OCI-LY1 (cell line): ENCODE results near the gene BHLHE23.

ENCODE experiments used
- H2AFZ ChIP-seq: fragments of 200-600 bp; sonication (generic), shearing (Covaris generic); 2 replicates; pipeline ENCODE4 v1.6.0; 2014; ENCODE audit warnings: antibody characterized with exemption, mild to moderate bottlenecking, low read length
- H3F3A ChIP-seq: fragments of 200-600 bp; sonication (generic), shearing (Covaris generic); 2 replicates; pipeline ENCODE4 v1.6.0; 2014; ENCODE audit warnings: mild to moderate bottlenecking, antibody characterized with exemption, low read length, moderate library complexity; ENCODE audit not compliant: insufficient read depth
- H3K27ac ChIP-seq: fragments of 200-600 bp; sonication (generic); 2 replicates; pipeline ENCODE4 v1.5.1; 2014; ENCODE audit warnings: low read length, mixed run types, mild to moderate bottlenecking, low read depth; ENCODE audit not compliant: poor library complexity, severe bottlenecking
- H3K27me3 ChIP-seq: fragments of 200-600 bp; sonication (generic); 2 replicates; pipeline ENCODE4 v1.6.0; 2014; ENCODE audit warnings: antibody characterized with exemption, mild to moderate bottlenecking, low read length, moderate library complexity; ENCODE audit not compliant: insufficient read depth
- H3K36me3 ChIP-seq: fragments of 200-600 bp; sonication (generic); 2 replicates; pipeline ENCODE4 v1.6.1; 2014; ENCODE audit warnings: mild to moderate bottlenecking, antibody characterized with exemption, low read length, moderate library complexity, mixed read lengths; ENCODE audit not compliant: insufficient read depth
- H3K4me1 ChIP-seq: fragments of 200-600 bp; sonication (generic); 2 replicates; pipeline ENCODE4 v1.5.1; 2014; ENCODE audit warnings: mild to moderate bottlenecking, low read length, moderate library complexity; ENCODE audit not compliant: insufficient read depth, severe bottlenecking
- H3K4me2 ChIP-seq: fragments of 200-600 bp; sonication (generic), shearing (Covaris generic); 2 replicates; pipeline ENCODE4 v1.6.1; 2014; ENCODE audit warnings: low read length
- H3K4me3 ChIP-seq: fragments of 200-600 bp; sonication (generic); 2 replicates; pipeline ENCODE4 v1.5.1; 2014; ENCODE audit warnings: low read length, low read depth, mild to moderate bottlenecking, mixed read lengths; ENCODE audit not compliant: poor library complexity, severe bottlenecking
- H3K79me2 ChIP-seq: fragments of 200-600 bp; shearing (Covaris generic); 2 replicates; pipeline ENCODE4 v1.6.1; 2016; ENCODE audit warnings: mixed run types, low read length, mixed read lengths; ENCODE audit not compliant: insufficient read depth
- H3K9ac ChIP-seq: fragments of 200-600 bp; sonication (generic), shearing (Covaris generic); 2 replicates; pipeline ENCODE4 v1.6.1; 2014; ENCODE audit warnings: mild to moderate bottlenecking, low read length, mixed read lengths
- H3K9me2 ChIP-seq: fragments of 200-600 bp; sonication (generic), shearing (Covaris generic); 2 replicates; pipeline ENCODE4 v1.6.1; 2014; ENCODE audit warnings: low read depth, mild to moderate bottlenecking, low read length, mixed read lengths
- H3K9me3 ChIP-seq: fragments of 200-600 bp; shearing (Covaris generic); 2 replicates; pipeline ENCODE4 v1.6.1; 2014; ENCODE audit warnings: low read length, mixed read lengths
- H4K20me1 ChIP-seq: fragments of 200-600 bp; sonication (generic), shearing (Covaris generic); 2 replicates; pipeline ENCODE4 v1.6.0; 2016; ENCODE audit warnings: mild to moderate bottlenecking, low read length; ENCODE audit not compliant: insufficient read depth
- CTCF ChIP-seq: fragments of 200-600 bp; sonication (generic), shearing (Covaris generic); IDR thresholded peaks from 2 replicates; pipeline ENCODE4 v1.5.1; 2017; ENCODE audit warnings: mild to moderate bottlenecking, antibody characterized with exemption, low read length, moderate library complexity, mixed read lengths
- EZH2 ChIP-seq: fragments of 200-600 bp; sonication (generic), shearing (Covaris generic); IDR thresholded peaks from 2 replicates; pipeline ENCODE4 v1.8.0; 2017; ENCODE audit warnings: borderline replicate concordance, mixed run types, mild to moderate bottlenecking, antibody characterized with exemption, low read length, moderate library complexity, mixed read lengths

Gene BHLHE23

GRCh38 chr20:63005862-63006539 is 763 bp downstream of the BHLHE23 start:
- H2AFZ ChIP-seq: no peak overlapping the region
- H3K36me3 ChIP-seq: no peaks in the 10 kb centered on the region
- H3K27me3 ChIP-seq: peaks cover 1% of the 10 kb centered on the region; the same call in 1 of the 2 replicates
- no peaks in the 10 kb centered on the region for H3K79me2 ChIP-seq
- H3K9me3 ChIP-seq: no peaks in the 10 kb centered on the region
- H3F3A ChIP-seq: no peaks in the 10 kb centered on the region
- no peaks in the 10 kb centered on the region for H4K20me1 ChIP-seq
- no peak overlapping the region for H3K4me3 ChIP-seq
- no peak overlapping the region for H3K9ac ChIP-seq
- peaks cover 19% of the 10 kb centered on the region for H3K4me1 ChIP-seq
- no peak overlapping the region for H3K27ac ChIP-seq
- no peaks in the 10 kb centered on the region for H3K9me2 ChIP-seq
- TF ChIP-seq CTCF (no peak), EZH2 (no peak)
- no peak overlapping the region for H3K4me2 ChIP-seq

- no peaks in the 10 kb centered on the region for H4K20me1 ChIP-seq
- TF ChIP-seq CTCF (no peak), EZH2 (no peak)
These were observed 1.4 kb downstream of the BHLHE23 start for GRCh38 chr20:63005365-63005861.

GRCh38 chr20:63004607-63005364 is 2.0 kb downstream of the BHLHE23 start:
- H3K9ac ChIP-seq: no peak overlapping the region

More at GRCh38 chr20:63005365-63005861, 1.4 kb downstream of the BHLHE23 start:
- Histone ChIP-seq H2AFZ (no peak overlapping the region), H3K4me2 (no peak overlapping the region), H3F3A (no peaks in the 10 kb centered on the region), H3K9ac (no peak overlapping the region), H3K36me3 (no peaks in the 10 kb centered on the region), H3K9me2 (no peaks in the 10 kb centered on the region), H3K4me1 (peaks cover 13% of the 10 kb centered on the region), H3K79me2 (no peaks in the 10 kb centered on the region), H3K4me3 (no peak overlapping the region), H3K9me3 (no peaks in the 10 kb centered on the region), H3K27me3 (no peaks in the 10 kb centered on the region), H3K27ac (no peak overlapping the region)

More at GRCh38 chr20:63004607-63005364, 2.0 kb downstream of the BHLHE23 start:
- Histone ChIP-seq H3K4me1 (peaks cover 7% of the 10 kb centered on the region), H3K36me3 (no peaks in the 10 kb centered on the region), H3K27ac (no peak overlapping the region), H3K4me2 (no peak overlapping the region), H3K9me2 (no peaks in the 10 kb centered on the region), H4K20me1 (no peaks in the 10 kb centered on the region), H2AFZ (no peak overlapping the region), H3F3A (no peaks in the 10 kb centered on the region), H3K9me3 (no peaks in the 10 kb centered on the region), H3K79me2 (no peaks in the 10 kb centered on the region), H3K4me3 (no peak overlapping the region), H3K27me3 (no peaks in the 10 kb centered on the region; the same call in 1 of the 2 replicates)
- no peak for TF ChIP-seq EZH2
- no peak for TF ChIP-seq CTCF
